ENCODE results near the gene SOX11.

DNA sequence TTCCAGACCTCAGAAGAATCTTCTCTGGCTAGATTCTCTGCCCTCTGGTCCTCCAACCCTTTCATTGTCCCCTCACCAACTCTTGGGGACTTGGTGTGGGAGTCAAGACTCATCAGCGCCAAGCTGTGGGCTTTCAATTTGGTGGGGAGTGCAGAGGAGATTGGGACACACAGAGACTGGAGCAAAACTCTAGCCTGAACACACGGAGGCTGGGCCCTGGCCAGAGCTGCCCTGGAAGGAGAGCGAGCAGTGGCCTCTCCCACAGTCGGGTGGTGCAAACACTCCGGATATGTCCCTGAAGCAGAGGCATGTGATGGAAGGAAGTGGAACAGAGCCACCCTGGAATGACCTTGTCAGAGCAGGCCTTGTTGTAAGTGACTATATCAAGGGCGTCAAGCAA, 8.7 kb upstream of the SOX11 start:
- TF ChIP-seq GATA2 (IDR thresholded peaks at IDR 0.05; ENCODE audit: low read depth, low read length) (no peak), GATA3 (IDR thresholded peaks at IDR 0.05; ENCODE audit: low read depth, low read length) (no peak)
